Smooth muscle cell of the brain vasculature (primary cell): ENCODE measurements around the gene NUP214.
"Not testable (repeated sequence)": the region's sequence is repeated elsewhere in the genome, so short reads cannot be mapped to it uniquely, and the experiment has no call there.

Experiments used
- DNase-seq: peaks from one replicate; pipeline ENCODE4 v3.0.0-alpha.2; 2012; ENCODE audit warnings: low read depth, low spot score

NUP214 gene

DNA sequence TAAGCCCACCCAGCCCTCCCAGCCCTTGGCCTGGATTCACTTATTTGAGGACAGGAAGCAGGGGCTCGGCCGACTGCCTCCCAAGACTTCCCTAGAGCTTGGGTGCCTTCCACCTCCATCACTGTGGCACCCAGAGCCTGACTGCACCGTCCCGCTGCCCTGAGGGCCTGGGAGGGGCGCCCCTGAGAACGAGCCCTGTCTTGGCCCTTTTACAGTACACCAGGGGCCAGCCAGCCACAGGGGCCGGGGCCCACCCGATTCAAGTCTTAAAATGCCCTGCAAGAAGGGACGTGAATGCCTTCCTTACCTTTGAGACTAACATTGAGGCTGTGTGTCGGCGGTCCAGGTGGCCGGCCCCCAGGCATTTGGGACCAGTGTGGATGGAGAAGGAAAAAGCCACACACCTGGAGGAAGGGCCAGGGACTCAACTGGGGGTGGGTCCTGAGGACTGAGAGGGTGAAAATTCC, 134.1 kb downstream of the NUP214 start:
- no peak for DNase-seq

DNA sequence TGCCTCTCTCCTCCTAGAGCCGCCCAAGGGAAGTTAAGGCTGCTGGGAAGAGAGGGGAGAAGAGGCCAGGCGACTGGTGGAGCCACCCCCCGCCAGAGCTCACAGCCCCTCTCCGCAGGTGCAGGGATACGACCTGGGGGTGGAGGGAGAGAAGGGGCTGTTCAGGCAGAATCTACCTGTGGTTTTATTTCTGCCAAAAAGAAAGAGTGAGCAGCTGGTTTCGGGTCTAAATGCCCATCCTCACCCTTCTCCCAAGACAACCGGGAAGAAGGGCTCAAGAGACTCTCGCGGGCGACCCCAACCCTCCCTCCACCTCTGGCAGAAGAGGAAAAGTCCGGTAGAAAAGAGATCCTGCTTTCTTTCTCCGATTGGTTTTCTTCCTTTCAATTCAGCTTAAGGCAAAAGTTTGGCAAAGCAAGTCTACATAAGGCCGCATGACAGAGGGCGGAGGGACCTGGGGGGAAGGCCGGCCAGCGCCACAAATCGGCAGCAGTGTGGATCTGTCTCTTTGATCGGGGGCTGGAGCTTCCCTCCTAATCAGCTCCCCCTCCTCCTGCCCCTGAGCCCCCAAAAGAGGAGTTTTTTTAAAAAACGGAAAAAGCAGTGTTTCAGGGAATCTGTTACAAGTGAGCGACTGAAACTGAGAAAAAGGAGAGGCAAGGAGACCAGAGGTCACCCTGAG, 134.7 kb downstream of the NUP214 start:
- DNase-seq = no peak

DNA sequence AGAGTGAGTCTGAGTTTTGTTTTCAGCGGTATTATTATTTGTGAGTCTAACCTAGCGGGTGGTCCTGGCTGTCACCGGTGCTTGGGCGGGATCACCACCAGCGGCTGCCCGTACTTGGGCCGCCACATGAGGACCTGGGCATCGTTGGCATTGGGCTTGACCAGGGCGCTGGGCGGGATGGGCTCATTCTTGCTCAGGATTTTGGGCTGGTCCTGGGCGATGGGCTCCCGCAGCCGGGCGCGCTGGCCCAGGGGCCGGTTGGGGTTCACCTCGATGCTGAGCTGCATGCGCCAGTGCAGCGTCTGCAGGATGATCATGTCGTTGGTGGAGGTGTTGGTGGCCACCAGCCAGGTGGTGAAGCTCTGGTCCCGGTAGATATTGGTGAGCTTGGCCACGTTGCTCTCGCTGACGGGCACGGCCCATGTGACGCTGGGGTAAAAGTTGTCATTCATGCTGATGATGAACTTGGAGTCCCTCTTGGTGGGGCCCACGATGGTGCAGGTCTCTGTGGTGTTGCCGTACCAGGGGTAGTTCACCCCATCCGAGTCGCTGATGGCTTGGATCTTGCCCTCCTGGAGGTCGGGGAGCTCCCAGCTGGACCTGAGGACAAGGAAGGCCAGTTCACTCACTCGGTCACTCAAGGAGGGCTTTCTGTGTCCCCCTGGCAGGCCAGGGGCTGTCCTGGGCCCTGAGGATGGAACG, 135.5 kb downstream of the NUP214 start:
- DNase-seq = no peak

DNA sequence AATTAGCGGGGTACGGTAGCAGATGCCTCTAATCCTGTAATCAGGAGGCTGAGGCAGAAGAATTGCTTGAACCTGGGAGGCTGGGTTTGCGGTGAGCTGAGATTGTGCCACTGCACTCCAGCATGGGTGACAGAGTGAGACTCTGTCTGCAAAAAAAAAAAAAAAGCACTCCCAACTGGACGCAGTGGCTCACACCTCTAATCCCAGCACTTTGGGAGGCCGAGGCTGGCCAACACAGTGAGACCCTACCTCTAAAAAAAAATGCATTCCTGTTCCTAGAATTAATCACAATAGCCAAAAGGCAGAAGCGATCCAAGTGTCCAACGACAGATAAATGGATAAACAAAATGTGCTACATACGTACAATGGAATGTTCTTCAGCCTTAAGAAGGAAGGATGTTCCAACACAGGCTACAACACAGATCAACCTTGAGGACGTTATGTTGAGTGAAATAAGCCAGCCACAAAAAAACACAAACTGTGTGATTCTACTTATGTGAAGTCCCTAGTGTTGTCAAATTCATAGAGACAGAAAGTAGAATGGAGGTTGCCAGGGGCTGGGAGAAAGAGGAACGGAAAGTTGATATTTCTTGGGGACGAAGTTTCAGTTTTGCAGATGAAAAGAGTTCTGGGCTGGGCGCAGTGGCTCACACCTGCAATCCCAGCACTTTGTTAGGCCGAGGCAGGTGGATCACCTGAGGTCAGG, 137.1 kb downstream of the NUP214 start:
- no peak for DNase-seq

- DNase-seq = not testable (repeated sequence)
Observed at GRCh38 chr9:131263033-131263343, 137.6 kb downstream of the NUP214 start.

DNA sequence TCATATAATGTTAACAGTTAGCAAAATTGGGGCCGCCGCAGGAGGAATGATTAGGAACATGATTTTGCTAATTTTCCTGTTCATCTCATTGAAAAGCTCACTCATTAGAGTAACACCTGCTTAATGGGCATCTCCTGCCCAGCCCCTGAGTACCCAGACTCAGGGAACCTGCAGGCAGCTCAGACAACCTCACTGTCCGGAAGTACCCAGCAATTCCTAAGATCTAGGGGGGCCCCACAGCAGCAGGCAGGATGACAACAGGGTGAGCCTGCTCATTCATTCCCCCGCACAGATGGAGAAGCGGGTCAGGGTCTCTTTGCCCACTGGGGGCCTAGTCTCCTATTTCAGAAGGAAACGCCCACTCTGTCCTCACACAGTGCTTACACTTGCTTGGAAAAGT, 138.3 kb downstream of the NUP214 start:
- no peak for DNase-seq

GRCh38 chr9:131264231-131264630, 138.8 kb downstream of the NUP214 start:
- no peak for DNase-seq

GRCh38 chr9:131266266-131267229, 141.2 kb downstream of the NUP214 start:
- DNase-seq = no peak

DNA sequence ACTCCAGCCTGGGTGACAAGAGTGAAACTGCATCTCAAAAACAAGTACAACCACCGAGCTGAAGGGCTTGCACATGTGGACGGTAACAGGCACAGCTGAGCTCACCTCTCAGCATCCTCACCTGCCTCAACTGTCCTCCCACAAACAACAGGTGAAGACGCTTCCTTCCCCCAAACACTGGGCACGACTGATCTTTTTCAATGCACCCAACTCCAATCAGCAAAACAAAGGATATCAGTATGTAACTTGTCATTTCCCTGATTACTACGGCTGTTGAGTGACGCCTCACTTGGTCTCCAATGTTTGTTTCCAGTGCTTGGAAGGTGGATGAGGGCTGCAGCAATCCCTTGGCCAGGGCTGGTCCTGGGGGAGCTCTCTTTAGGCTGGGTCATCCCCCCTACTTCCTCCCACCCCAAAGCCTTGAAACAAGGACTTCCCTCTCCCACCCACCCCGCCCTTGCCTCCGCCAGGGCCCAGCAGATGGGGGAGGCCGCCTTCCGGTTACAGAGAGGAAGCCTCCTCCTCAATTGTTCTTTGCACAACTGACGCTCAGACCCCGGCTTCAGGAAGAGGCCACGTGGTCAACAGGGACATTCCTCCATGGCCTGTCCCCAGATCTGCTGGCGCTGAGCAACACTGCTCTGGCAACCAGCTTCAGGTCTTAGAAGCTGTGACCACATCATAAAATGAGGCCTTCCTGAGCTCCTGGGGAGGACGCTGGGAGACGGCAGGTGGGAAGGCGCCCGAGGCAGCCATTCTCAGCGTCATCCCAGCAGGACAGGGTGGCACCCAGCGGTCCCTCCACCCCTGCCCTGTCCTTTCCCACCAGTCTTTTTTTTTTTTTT, 145.0 kb downstream of the NUP214 start:
- DNase-seq = no peak

DNA sequence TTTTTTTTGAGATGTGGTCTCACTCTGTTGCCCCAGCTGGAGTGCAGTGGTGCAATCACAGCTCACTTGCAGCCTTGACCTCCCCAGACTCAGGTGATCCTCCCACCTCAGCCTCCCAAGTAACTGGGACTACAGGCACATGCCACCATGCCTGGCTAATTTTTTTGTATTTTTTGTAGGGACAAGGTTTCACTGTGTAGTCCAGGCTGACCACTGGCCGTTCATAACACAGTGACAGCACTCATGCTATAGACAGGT, 145.6 kb downstream of the NUP214 start:
- not testable (repeated sequence) for DNase-seq

DNA sequence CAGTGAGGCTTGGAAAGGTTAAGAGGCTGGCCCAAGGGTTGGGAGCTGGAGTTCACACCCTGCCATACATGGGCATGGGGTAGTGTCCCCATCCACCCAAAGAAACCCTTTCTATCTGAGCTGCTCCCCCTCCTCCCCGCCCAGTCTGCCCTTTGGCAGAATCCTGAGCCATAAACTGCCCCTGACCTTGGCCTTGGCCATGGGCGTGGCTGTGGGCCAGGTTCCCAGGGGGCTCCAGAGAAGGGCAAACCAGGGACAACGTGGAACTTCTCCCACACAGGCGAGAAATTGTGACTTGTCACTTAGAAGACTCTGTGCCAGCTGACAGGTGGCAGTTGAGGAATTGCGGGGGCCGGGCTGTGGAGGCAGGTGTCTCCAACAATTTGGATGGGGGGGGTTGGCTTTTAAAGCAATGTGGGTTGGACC, 146.1 kb downstream of the NUP214 start:
- no peak for DNase-seq

- DNase-seq = no peak
Observed at GRCh38 chr9:131272212-131272611, 146.8 kb downstream of the NUP214 start.

- no peak for DNase-seq
Observed at GRCh38 chr9:131273146-131273855, 147.9 kb downstream of the NUP214 start.

GRCh38 chr9:131273856-131274673, 148.7 kb downstream of the NUP214 start:
- DNase-seq = no peak

DNA sequence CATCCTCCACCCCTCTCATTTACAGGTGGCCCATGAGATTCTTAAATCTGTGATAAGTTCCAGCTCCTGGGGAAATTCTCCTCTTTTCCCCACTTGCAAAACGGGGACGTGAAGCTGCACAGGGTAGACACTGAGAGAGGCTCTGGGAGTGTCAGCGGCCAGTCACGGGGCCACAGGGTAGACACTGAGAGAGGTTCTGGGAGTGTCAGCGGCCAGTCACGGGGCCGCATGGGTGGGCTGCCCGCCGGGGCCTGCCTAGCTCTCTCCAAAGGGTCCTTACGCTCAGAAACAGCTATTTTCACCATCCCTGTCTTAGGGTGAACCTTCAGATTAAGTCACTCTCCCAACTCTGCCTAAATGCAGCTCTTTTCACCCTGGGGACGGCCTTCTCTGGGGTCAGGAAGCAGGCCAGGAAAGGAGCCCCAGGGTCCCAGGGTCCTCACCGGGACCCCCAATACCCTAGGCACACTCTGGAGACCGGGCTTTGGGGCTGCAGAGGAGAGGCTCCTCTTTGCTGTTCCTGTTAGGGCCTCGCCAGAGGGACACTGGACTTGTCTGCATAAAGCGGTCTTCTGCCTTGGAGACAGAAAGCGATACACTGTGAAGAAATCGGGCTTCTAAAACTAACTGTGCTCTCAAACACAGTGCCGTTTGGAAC, 149.4 kb downstream of the NUP214 start:
- DNase-seq = no peak

GRCh38 chr9:131275332-131276093, 150.1 kb downstream of the NUP214 start:
- no peak for DNase-seq

DNA sequence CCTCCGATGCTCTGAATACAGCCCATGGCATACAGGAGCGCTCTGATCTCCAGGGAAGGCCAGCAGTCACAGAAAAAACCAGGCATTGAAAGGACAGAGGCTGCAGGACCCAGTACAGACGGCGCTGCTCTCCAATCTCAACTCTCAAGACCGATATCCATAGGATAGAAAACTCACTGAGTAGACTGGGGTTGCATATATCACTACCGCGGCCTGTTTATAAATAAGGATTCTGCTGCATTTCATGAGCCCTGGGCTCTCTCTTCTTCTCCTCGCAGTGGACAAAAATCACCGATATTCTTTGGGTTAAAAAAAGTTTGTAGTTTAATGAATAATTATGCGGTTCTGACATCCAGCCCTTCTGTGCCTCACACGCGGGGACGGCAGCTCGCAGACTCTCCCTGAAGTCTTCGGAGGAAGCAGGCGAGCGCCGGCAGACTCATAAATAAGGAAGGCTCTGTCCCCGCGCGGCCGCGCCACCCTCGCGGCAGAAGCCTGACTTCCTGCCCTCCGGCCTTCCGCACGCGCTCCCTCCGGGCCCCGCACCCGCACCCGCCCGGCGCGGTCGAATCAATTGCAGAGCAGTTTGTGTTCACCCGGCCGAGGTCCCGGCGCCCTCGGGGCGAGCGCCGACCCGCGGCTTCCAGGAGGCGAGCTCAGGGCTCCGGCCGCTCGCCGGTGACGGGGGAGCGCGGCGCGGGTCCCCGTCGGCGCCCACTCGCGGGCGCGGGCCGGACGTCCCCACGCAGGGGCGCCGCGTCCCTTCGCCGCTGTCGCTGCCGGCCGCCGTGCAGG, 150.9 kb downstream of the NUP214 start, which contains the start of gene FAM78A:
Gene FAM78A (minus strand): TSS at position 417 of the 795 bp plus-strand sequence. CDS start 331 bp downstream, at position 86.
- no peak for DNase-seq
